GM18505 (cell line): Measurements from ENCODE around the gene ATMIN.
A peak's percentile ranks its signal among the peaks of the same experiment; 100 is the strongest.

ENCODE experiments used
- ATAC-seq: cut with Tn5 transposase; IDR thresholded peaks from one replicate; pipeline ENCODE4 v1.9.1; 2021; ENCODE audit not compliant: unreplicated experiment
- POLR2A ChIP-seq: IDR thresholded peaks from 4 replicates; pipeline ENCODE4 v1.6.1; 2011; ENCODE audit warnings: borderline replicate concordance; ENCODE audit not compliant: insufficient read depth, insufficient read length; ENCODE audit errors: extremely low read depth

Gene ATMIN

GRCh38 chr16:81029930-81030604 is 5.6 kb upstream of the ATMIN start:
- ATAC-seq, result no peak

GRCh38 chr16:81035975-81036750 is 521 bp downstream of the ATMIN start:
- no peak for TF ChIP-seq POLR2A
- peak; percentile 57 for ATAC-seq

More at GRCh38 chr16:81029930-81030604, 5.6 kb upstream of the ATMIN start:
- no peak for TF ChIP-seq POLR2A

GRCh38 chr16:81036751-81037350 is 1.2 kb downstream of the ATMIN start:
- ATAC-seq, result no peak
- no peak for TF ChIP-seq POLR2A

GRCh38 chr16:81040131-81040530 is 4.5 kb downstream of the ATMIN start:
- ATAC-seq, result no peak
- no peak for TF ChIP-seq POLR2A

GRCh38 chr16:81040842-81041241 is 5.2 kb downstream of the ATMIN start:
- TF ChIP-seq POLR2A, result no peak
- ATAC-seq, result no peak

- ATAC-seq, result no peak
- TF ChIP-seq POLR2A, result no peak
Measured at GRCh38 chr16:81041696-81042095, 6.1 kb downstream of the ATMIN start.

- no peak for TF ChIP-seq POLR2A
- no peak for ATAC-seq
Measured at GRCh38 chr16:81042821-81043220, 7.2 kb downstream of the ATMIN start.

GRCh38 chr16:81053761-81054160 is 18.1 kb downstream of the ATMIN start:
- no peak for TF ChIP-seq POLR2A
- no peak for ATAC-seq

GRCh38 chr16:81060576-81061306 is 25.1 kb downstream of the ATMIN start:
- ATAC-seq, result no peak
- no peak for TF ChIP-seq POLR2A

- TF ChIP-seq POLR2A, result no peak
- no peak for ATAC-seq
Measured at GRCh38 chr16:81061307-81061640, 25.6 kb downstream of the ATMIN start.

- ATAC-seq, result no peak
- TF ChIP-seq POLR2A, result no peak
Measured at GRCh38 chr16:81061871-81062608, 26.4 kb downstream of the ATMIN start.

GRCh38 chr16:81066681-81067080 is 31.0 kb downstream of the ATMIN start:
- no peak for TF ChIP-seq POLR2A
- no peak for ATAC-seq

- TF ChIP-seq POLR2A, result no peak
- ATAC-seq, result no peak
Measured at GRCh38 chr16:81067166-81067565, 31.5 kb downstream of the ATMIN start.
